ENCODE measurements around the gene LPAR1.

LPAR1 gene

DNA sequence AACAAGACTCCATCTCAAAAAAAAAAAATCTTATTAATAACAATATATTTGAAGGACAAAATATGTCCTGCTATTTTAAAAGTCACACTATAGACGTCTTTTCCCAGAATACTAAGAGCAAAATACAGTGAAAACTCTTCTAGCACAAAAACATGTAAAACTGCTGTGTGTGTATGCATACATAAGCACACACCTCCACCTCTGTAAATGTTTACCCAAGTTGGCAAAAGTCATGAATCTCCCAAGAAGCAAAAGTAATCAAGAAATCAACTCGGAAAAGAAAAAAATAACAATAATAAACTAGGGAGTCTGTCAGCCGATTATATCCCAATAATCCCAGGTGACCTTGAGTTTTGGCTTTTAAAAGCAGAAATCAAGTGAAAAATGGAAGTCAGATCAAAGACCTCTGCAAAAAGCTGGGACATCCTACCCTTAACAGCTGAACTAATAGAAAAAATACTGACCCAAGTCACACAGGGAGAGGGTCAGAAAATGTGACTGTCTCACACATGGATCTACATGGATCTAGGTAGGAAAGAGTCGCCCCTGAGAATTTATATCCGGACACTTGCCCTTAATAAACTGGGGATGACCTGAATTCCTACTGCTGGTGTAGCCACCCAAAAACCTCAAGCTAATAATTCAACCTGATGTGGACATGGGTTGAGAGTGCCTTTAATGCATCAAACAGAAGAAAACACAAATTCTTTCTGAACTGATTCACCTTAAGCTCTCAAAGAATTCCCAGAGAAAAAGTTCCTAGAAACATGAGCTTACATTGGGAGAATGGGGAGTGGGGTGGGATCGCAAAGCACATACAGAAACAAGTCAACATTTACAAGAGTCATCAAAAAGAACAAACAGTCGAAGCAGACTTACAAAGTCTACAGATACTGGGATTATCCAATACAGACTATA is 29.9 kb downstream of the LPAR1 start:
- Mint-ChIP-seq H3K27ac (ENCODE audit: low read depth) (no peak overlapping the region), H3K27me3 (no peaks in the 10 kb centered on the region), H3K4me1 (no peaks in the 10 kb centered on the region), H3K9me3 (peaks cover 6% of the 10 kb centered on the region), H3K4me3 (no peak overlapping the region), H3K36me3 (ENCODE audit: insufficient read depth) (peaks cover 1% of the 10 kb centered on the region)
- ATAC-seq (replicated peaks; ENCODE audit: extremely low read depth, poor library complexity, severe bottlenecking) (no peak), DNase-seq (ENCODE audit: low spot score in 2 of 2) (no peak)

DNA sequence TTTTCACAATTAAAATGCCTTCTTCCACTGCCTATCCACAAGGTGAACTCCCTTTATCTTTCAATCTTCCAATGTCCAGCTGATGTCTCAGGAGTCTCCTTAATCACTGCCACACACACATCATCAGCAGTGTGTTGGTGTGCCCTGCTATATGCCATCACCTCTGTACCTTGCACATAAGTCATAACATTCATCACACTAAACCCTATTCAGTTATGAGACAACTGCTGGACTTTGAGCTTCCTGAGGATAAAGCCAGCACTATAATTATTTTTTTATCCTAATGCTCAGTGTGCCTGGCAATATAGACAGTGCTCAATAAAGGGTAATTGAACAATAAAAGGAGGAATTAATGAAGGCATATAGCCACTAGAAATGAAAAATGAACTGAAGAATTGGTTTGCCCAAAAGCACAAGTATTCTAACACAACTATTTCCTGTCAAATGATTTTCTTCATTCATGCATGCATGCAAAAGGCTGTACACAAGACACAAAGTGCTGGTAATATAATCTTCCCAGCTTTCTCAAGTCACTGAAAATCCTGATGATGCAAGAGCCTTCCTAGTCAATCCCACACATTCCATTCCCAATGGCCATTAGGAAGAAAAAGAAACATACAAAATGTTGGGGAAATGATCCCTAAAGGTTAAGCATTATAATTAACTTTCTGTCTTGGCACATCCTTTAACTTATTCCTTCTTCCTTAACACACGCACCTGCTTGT is 32.4 kb downstream of the LPAR1 start:
- ATAC-seq (replicated peaks; ENCODE audit: extremely low read depth, poor library complexity, severe bottlenecking), result no peak
- H3K4me3 Mint-ChIP-seq, result no peak overlapping the region
- no peaks in the 10 kb centered on the region for H3K27me3 Mint-ChIP-seq
- DNase-seq (ENCODE audit: low spot score in 2 of 2), result no peak
- H3K9me3 Mint-ChIP-seq, result peaks cover 8% of the 10 kb centered on the region
- H3K36me3 Mint-ChIP-seq (ENCODE audit: insufficient read depth), result no peaks in the 10 kb centered on the region
- H3K27ac Mint-ChIP-seq (ENCODE audit: low read depth), result no peak overlapping the region
- no peaks in the 10 kb centered on the region for H3K4me1 Mint-ChIP-seq

DNA sequence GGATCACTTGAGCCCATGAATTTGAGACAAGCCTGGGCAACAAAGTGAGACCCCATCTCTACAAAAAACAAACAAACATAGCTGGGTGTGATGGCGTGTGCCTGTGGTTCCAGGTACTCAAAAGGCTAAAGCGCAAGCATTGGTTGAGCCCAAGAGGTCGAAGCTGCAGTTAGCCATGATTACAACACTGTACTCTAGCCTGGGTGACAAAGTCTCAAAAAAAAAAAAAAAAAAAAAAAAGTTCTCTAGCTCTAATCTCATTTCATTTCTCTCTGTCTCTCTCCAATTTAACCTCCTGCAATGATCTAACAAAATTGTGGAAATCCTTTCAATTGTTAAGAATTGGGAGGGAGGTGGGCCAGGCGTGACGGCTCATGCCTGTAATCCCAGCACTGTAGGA is 33.3 kb downstream of the LPAR1 start:
- H3K27me3 Mint-ChIP-seq, result no peaks in the 10 kb centered on the region
- H3K27ac Mint-ChIP-seq (ENCODE audit: low read depth), result no peak overlapping the region
- H3K4me1 Mint-ChIP-seq, result no peaks in the 10 kb centered on the region
- no peaks in the 10 kb centered on the region for H3K36me3 Mint-ChIP-seq (ENCODE audit: insufficient read depth)
- ATAC-seq (replicated peaks; ENCODE audit: extremely low read depth, poor library complexity, severe bottlenecking) (no peak), DNase-seq (ENCODE audit: low spot score in 2 of 2) (no peak)
- no peak overlapping the region for H3K4me3 Mint-ChIP-seq
- H3K9me3 Mint-ChIP-seq, result peaks cover 13% of the 10 kb centered on the region

DNA sequence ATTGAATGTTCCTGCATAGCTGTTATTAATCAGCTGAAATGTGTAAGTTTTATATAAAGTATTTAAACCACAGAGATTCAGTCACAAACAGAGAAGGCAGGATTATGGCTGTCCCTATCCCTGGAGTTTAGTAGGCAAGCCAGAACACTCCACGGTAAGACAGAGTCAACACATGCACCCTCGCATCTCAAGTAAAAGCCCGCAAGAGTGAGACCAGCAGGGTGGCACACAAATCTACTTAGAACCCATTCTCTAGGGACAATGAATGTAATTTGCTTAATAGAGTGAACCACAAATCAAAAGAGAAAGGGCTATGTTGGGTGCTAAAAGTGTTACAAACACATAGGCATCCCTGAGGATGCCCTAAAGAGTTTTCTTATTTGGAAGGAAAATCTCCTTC is 35.1 kb downstream of the LPAR1 start:
- Mint-ChIP-seq H3K27ac (ENCODE audit: low read depth) (no peak overlapping the region), H3K9me3 (peaks cover 13% of the 10 kb centered on the region), H3K4me3 (no peak overlapping the region), H3K36me3 (ENCODE audit: insufficient read depth) (no peaks in the 10 kb centered on the region), H3K4me1 (no peaks in the 10 kb centered on the region), H3K27me3 (no peaks in the 10 kb centered on the region)
- DNase-seq (ENCODE audit: low spot score in 2 of 2) (no peak), ATAC-seq (replicated peaks; ENCODE audit: extremely low read depth, poor library complexity, severe bottlenecking) (no peak)

DNA sequence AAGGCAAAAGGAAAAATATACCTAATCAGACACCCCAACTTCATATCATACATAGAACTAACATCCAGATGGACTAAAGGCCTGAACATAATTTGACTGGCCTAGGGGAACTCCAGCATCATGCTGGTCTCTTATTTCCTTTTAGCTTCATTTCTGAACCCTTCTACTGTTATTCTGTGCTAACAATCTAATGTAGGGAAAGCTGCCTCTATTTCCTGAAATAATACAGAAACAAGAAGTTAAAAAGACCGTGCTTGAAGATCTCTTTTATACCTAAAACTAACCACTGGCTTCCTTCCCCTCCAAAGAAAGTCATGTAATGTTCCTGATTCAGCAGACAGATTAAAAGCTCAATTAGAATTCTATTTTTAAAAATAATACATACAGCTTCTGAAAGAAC is 36.7 kb downstream of the LPAR1 start:
- Mint-ChIP-seq H3K27me3 (no peaks in the 10 kb centered on the region), H3K36me3 (ENCODE audit: insufficient read depth) (no peaks in the 10 kb centered on the region), H3K9me3 (peaks cover 13% of the 10 kb centered on the region), H3K27ac (ENCODE audit: low read depth) (no peak overlapping the region), H3K4me1 (no peaks in the 10 kb centered on the region), H3K4me3 (no peak overlapping the region)
- no peak for DNase-seq (ENCODE audit: low spot score in 2 of 2)
- ATAC-seq (replicated peaks; ENCODE audit: extremely low read depth, poor library complexity, severe bottlenecking), result no peak

DNA sequence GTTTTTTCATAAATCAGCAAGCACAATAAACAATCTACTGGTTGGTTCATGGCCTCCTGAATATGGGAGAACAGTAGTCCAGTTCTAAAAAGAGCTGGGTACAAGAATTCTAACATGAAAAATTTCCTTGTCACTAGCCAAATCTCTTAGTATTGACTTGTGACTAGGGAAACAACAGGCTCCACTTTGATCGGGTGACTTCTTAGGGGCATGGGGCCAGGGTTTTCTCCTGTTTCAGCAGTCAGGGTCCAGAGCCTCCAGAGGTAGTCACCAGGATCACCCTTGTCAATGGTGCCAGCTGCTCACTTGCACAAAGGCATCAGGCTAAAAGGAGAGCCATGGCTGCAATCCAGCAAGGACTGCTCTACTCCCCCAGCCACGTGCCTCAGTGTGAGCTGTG is 38.1 kb downstream of the LPAR1 start:
- DNase-seq (ENCODE audit: low spot score in 2 of 2) (no peak), ATAC-seq (replicated peaks; ENCODE audit: extremely low read depth, poor library complexity, severe bottlenecking) (no peak)
- H3K4me1 Mint-ChIP-seq, result no peaks in the 10 kb centered on the region
- H3K27ac Mint-ChIP-seq (ENCODE audit: low read depth), result no peak overlapping the region
- no peak overlapping the region for H3K4me3 Mint-ChIP-seq
- peaks cover 6% of the 10 kb centered on the region for H3K9me3 Mint-ChIP-seq
- H3K36me3 Mint-ChIP-seq (ENCODE audit: insufficient read depth), result no peaks in the 10 kb centered on the region
- no peaks in the 10 kb centered on the region for H3K27me3 Mint-ChIP-seq

DNA sequence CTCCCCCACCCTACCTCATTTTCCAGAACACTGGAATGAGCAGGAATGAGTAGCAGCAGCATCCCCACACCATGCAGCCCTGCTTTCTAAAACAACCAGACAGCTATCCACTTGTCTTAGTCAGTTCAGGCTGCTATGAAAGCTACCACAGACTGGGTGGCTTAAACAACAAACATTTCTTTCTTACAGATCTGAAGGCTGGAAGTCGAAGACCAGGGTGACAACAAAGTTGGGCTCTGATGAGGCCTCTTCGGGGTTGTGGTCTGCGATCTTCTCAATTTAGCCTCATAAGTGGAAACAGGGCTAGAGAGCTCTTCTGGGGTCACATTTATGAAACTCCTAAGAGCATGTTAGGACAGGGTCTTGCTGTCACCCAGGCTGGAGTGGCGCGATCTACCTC is 38.9 kb downstream of the LPAR1 start:
- Mint-ChIP-seq H3K36me3 (ENCODE audit: insufficient read depth) (no peaks in the 10 kb centered on the region), H3K27me3 (no peaks in the 10 kb centered on the region), H3K27ac (ENCODE audit: low read depth) (no peak overlapping the region), H3K4me1 (no peaks in the 10 kb centered on the region), H3K4me3 (no peak overlapping the region), H3K9me3 (peaks cover 6% of the 10 kb centered on the region)
- ATAC-seq (replicated peaks; ENCODE audit: extremely low read depth, poor library complexity, severe bottlenecking) (no peak), DNase-seq (ENCODE audit: low spot score in 2 of 2) (no peak)

DNA sequence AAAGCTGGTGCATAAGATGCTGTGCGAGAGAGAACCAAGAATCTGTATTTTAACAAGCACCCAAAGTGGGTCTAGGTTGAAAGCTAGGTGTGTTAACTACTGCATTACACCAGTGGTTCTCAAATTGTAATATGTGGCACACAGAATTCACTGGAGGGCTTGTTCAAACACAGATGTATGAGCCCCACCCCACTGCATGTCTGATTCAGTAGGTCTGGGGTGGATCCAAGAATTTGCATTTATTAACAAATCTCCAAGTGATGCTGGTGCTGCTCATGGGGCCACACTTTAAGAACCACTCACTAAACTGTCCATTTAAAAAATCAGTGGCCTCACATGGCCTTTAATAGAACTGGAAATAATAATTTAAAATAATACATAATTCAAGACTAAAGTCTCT is 40.4 kb downstream of the LPAR1 start:
- Mint-ChIP-seq H3K4me1 (no peaks in the 10 kb centered on the region), H3K9me3 (peaks cover 6% of the 10 kb centered on the region), H3K36me3 (ENCODE audit: insufficient read depth) (no peaks in the 10 kb centered on the region), H3K27me3 (no peaks in the 10 kb centered on the region), H3K4me3 (no peak overlapping the region), H3K27ac (ENCODE audit: low read depth) (no peak overlapping the region)
- no peak for DNase-seq (ENCODE audit: low spot score in 2 of 2)
- no peak for ATAC-seq (replicated peaks; ENCODE audit: extremely low read depth, poor library complexity, severe bottlenecking)

DNA sequence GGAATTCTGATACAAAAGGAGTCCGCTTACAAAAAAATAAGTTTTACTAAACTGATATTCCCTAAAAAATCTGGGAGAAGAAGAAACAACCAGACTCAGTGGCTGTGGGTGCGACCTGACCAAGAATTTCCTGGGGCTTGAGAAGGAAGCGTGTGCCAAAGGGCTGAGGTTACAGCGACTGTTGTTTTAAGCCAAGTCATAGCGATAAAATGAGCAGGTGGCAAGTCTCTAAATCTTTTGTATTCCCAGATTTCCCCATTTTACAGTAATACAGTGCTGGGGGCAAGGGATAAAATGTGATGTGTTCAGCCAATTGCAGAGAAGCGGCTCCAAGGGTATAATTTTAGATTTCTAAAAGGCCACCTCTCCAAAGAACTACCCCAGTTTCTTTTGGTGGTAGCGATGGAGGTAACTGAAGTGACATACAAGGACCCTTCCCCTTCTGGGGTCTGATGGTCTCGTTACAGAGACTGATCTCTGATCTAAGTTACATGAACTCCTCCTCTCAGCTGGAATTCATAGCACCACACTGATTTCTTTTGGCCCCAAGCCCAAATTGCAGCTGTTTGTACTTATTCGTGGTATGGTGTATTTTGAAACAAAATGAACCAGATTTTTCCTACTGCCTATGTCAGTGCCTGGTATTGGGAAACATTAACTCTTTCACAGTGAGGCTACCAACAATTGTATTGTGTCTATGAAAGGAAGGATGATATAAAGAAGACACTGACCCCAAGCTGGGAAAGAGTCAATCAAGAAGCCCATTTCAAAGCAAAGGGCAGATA is 41.6 kb downstream of the LPAR1 start:
- ATAC-seq (replicated peaks; ENCODE audit: extremely low read depth, poor library complexity, severe bottlenecking) (no peak), DNase-seq (ENCODE audit: low spot score in 2 of 2) (no peak)
- Mint-ChIP-seq H3K9me3 (peaks cover 6% of the 10 kb centered on the region), H3K36me3 (ENCODE audit: insufficient read depth) (no peaks in the 10 kb centered on the region), H3K27ac (ENCODE audit: low read depth) (no peak overlapping the region), H3K27me3 (no peaks in the 10 kb centered on the region), H3K4me1 (no peaks in the 10 kb centered on the region), H3K4me3 (no peak overlapping the region)

DNA sequence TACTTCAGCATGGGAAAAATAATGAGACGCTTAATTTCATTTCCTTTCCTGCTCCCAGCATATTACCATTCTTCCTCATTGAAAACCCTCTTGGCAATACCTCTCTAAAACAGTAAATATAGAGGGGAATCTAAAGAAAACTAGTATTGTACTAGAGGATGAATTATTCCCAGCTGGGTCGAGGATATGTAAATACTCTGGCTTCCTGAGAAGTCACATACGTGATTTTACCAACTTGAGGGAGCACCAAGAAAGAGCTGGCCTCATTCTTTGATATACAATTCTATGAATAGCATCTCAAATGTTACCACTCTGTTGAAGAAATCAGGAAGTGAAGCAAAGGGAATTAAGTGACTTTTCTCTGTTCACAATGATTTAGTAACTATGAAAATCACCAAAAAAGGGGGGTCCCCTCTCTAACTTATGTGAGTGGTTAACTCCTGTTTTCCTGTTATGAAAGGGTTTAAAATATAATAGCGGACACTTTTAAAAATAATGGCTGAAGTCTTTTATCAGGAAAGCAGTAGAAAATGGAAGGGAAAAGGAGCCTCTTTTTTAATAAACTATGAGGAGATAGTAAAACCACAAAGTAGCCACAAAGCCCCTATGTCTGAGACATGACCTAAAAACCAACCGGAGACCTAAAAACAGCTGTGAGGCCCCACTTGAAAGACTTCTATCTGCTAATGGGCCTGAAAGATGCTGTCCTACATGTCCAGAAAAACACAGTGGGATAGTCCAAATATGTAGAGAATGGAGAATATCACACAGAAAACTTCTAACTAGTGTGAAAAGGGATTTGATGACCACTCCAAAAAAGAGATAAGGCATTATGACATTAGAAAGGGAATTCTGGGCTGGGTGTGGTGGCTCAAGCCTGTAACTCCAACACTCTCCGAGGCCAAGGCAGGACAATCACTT is 42.6 kb downstream of the LPAR1 start:
- Mint-ChIP-seq H3K36me3 (ENCODE audit: insufficient read depth) (no peaks in the 10 kb centered on the region), H3K27me3 (no peaks in the 10 kb centered on the region), H3K4me3 (no peak overlapping the region), H3K4me1 (no peaks in the 10 kb centered on the region), H3K9me3 (peaks cover 6% of the 10 kb centered on the region), H3K27ac (ENCODE audit: low read depth) (no peak overlapping the region)
- DNase-seq (ENCODE audit: low spot score in 2 of 2), result no peak
- ATAC-seq (replicated peaks; ENCODE audit: extremely low read depth, poor library complexity, severe bottlenecking), result no peak

DNA sequence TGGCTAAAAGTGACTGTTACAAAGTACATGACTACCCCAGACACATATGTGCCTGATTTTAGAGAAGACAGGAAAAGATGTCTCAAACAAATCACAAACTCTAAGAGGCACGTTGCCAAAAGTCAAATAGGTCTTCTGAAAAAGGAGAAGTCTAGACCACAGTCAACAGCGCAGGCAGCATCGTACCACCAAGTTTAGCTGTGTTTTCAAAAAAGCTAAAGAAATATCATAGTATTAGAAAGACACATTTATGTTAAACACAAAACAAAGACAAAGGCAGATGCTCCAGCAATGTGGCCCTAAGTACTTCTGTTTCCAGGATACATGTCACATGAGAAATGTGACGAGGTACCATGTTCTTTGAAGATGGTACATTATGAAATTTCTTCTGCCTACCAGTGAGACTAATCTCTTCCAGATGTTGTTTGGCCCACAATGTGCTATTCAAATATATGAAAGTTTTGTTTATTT is 43.5 kb downstream of the LPAR1 start:
- Mint-ChIP-seq H3K9me3 (peaks cover 4% of the 10 kb centered on the region), H3K4me1 (no peaks in the 10 kb centered on the region), H3K27me3 (no peaks in the 10 kb centered on the region), H3K36me3 (ENCODE audit: insufficient read depth) (no peaks in the 10 kb centered on the region), H3K4me3 (no peak overlapping the region), H3K27ac (ENCODE audit: low read depth) (no peak overlapping the region)
- DNase-seq (ENCODE audit: low spot score in 2 of 2) (no peak), ATAC-seq (replicated peaks; ENCODE audit: extremely low read depth, poor library complexity, severe bottlenecking) (no peak)

DNA sequence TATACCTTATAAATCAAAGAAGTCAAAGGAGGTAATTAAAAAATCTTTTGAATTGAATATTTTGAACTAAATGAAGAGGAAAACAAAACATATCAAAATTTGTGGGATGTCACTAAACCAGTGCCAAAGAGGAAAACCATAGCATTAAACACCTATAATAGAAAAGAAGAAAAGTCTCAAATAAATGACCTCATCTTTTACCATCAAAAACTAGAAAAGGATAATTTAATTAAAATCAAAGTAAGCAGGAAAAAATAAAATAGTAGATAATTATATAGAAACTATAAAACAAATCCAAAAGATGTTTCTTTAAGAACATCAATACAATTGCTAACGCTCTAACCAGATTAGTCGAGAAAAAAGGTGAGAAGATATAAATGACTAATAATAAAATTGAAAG is 47.8 kb downstream of the LPAR1 start:
- Mint-ChIP-seq H3K4me3 (no peak overlapping the region), H3K9me3 (peaks cover 5% of the 10 kb centered on the region), H3K4me1 (no peaks in the 10 kb centered on the region), H3K27me3 (no peaks in the 10 kb centered on the region), H3K27ac (ENCODE audit: low read depth) (no peak overlapping the region), H3K36me3 (ENCODE audit: insufficient read depth) (no peaks in the 10 kb centered on the region)
- ATAC-seq (replicated peaks; ENCODE audit: extremely low read depth, poor library complexity, severe bottlenecking), result no peak
- DNase-seq (ENCODE audit: low spot score in 2 of 2), result no peak

All from central memory CD8-positive, alpha-beta T cell (primary cell).